K562 (cell line): Measurements from ENCODE around the gene HSPA1B. TPM values are rescaled to one million over a fixed set of nuclear protein-coding genes. Genes with fewer than 3 reads are reported as not detected.

Source experiments
- C11orf30 ChIP-seq: fragments of 450-650 bp; IDR thresholded peaks from 2 replicates; pipeline ENCODE4 v1.6.1; 2016; ENCODE audit warnings: low read depth, mild to moderate bottlenecking
- CAMTA2 ChIP-seq: fragments of 250-450 bp; sonication (Bioruptor Pico); conservative IDR thresholded peaks from 2 replicates; pipeline ENCODE4 v1.5.1; 2022
- CREB1 ChIP-seq, 2 experiments: sonication (generic) in 1 of 2; formaldehyde crosslinking in 1 of 2; IDR thresholded peaks; 2 replicates each; pipeline versions ENCODE4 v1.6.1 to v1.8.0; 2012 to 2022; ENCODE audit warnings: inconsistent platforms in 1 of 2, mild to moderate bottlenecking in 1 of 2, missing genetic modification reagents in 1 of 2, moderate library complexity in 1 of 2
- ELF2 ChIP-seq: fragments of 250-450 bp; sonication (Bioruptor Pico); IDR thresholded peaks from 2 replicates; pipeline ENCODE4 v1.5.0; 2021; ENCODE audit warnings: mild to moderate bottlenecking
- HDGF ChIP-seq: fragments of 450-650 bp; IDR thresholded peaks from 2 replicates; pipeline ENCODE4 v1.6.1; 2016
- LEF1 ChIP-seq: fragments of 450-650 bp; IDR thresholded peaks from 2 replicates; pipeline ENCODE4 v1.6.1; 2016; ENCODE audit warnings: mild to moderate bottlenecking
- MEF2A ChIP-seq: IDR thresholded peaks from 2 replicates; pipeline ENCODE4 v1.6.1; 2011; ENCODE audit warnings: low read depth, mild to moderate bottlenecking, low read length, moderate library complexity; ENCODE audit not compliant: control insufficient read depth
- NRF1 ChIP-seq, 2 experiments: fragments of 450-650 bp; IDR thresholded peaks in 1 of 2; conservative IDR thresholded peaks in 1 of 2; 2 replicates each; pipeline ENCODE4 v1.6.1; 2014; ENCODE audit warnings: mild to moderate bottlenecking in 2 of 2
- RBM34 ChIP-seq: fragments of 200-400 bp; formaldehyde crosslinking; IDR thresholded peaks from 2 replicates; pipeline ENCODE4 v1.6.1; 2018; ENCODE audit warnings: low read length, borderline replicate concordance; ENCODE audit not compliant: insufficient read depth
- SMARCA5 ChIP-seq: fragments of 450-650 bp; IDR thresholded peaks from 2 replicates; pipeline ENCODE4 v1.6.1; 2016
- TARDBP ChIP-seq: fragments of 450-650 bp; IDR thresholded peaks from 2 replicates; pipeline ENCODE4 v1.6.1; 2016
- TSC22D4 ChIP-seq: fragments of 450-650 bp; IDR thresholded peaks from 2 replicates; pipeline ENCODE4 v1.6.1; 2016; ENCODE audit warnings: missing genetic modification characterization, missing biosample characterization, control low read depth
- ZC3H4 ChIP-seq: sonication (generic); formaldehyde crosslinking; IDR thresholded peaks from 2 replicates; pipeline ENCODE4 v1.9.0; 2021; ENCODE audit warnings: missing genetic modification reagents, borderline replicate concordance
- ZFP30 ChIP-seq: fragments of 250-450 bp; sonication (Bioruptor Pico); IDR thresholded peaks from 2 replicates; pipeline ENCODE4 v1.8.0; 2022; ENCODE audit warnings: moderate library complexity, mild to moderate bottlenecking, inconsistent platforms, borderline replicate concordance
- ZFPM2 ChIP-seq: fragments of 250-450 bp; sonication (Bioruptor Pico); IDR thresholded peaks from 2 replicates; pipeline ENCODE4 v1.5.1; 2022; ENCODE audit warnings: mild to moderate bottlenecking
- ZKSCAN1 ChIP-seq: fragments of 150-350 bp; IDR thresholded peaks from 2 replicates; pipeline ENCODE4 v1.6.1; 2016; ENCODE audit warnings: low read depth, low read length
- ZNF696 ChIP-seq: fragments of 250-450 bp; sonication (Bioruptor Pico); conservative IDR thresholded peaks from 2 replicates; pipeline ENCODE4 v1.4.0; 2020; ENCODE audit warnings: mild to moderate bottlenecking, moderate library complexity
- ZNF699 ChIP-seq: fragments of 250-450 bp; sonication (Bioruptor Pico); IDR thresholded peaks from 2 replicates; pipeline ENCODE4 v1.8.0; 2021; ENCODE audit warnings: mild to moderate bottlenecking, moderate library complexity; ENCODE audit not compliant: insufficient replicate concordance
- polyA plus RNA-seq, 8 experiments: library from polyadenylated mRNA; depleted of rRNA in 4 of 8; stranded (reverse) in 5 of 8; unstranded in 3 of 8; fragments of >200 nt; fragmentation: Nextera tagmentation in 2 of 8; fragmentation: Illumina TruSeq in 1 of 8; extraction: Ambion mirVana in 2 of 8; extraction: Trizol in 1 of 8; gene quantifications; 2 replicates each; pipeline versions ENCODE4 v1.2.1 to v1.2.3, GENCODE V29; 2011 to 2014; ENCODE audit warnings: inconsistent platforms in 1 of 8, missing spikeins in 1 of 8
- total RNA-seq, 7 experiments: library from RNA; depleted of rRNA in 6 of 7; stranded (reverse); fragments of >200 nt in 6 of 7; fragmentation: Illumina TruSeq in 2 of 7; extraction: Trizol in 2 of 7; gene quantifications; 2 replicates each; pipeline versions ENCODE4 v1.2.1 to v1.2.3, GENCODE V29; 2011 to 2021; ENCODE audit warnings: low replicate concordance in 1 of 7
- TF ChIP-seq, protein P1 (sequence below): fragments of 450-650 bp; IDR thresholded peaks from 2 replicates; pipeline ENCODE4 v1.6.1; 2016; ENCODE audit warnings: mild to moderate bottlenecking, moderate library complexity

Gene HSPA1B
- total and polyA plus RNA-seq, 9 of the 15 experiments (the other 6 are each of a cell fraction or from before 2014, with no cell fraction given), result 0.27 to 227 (median 51.2) TPM

DNA sequence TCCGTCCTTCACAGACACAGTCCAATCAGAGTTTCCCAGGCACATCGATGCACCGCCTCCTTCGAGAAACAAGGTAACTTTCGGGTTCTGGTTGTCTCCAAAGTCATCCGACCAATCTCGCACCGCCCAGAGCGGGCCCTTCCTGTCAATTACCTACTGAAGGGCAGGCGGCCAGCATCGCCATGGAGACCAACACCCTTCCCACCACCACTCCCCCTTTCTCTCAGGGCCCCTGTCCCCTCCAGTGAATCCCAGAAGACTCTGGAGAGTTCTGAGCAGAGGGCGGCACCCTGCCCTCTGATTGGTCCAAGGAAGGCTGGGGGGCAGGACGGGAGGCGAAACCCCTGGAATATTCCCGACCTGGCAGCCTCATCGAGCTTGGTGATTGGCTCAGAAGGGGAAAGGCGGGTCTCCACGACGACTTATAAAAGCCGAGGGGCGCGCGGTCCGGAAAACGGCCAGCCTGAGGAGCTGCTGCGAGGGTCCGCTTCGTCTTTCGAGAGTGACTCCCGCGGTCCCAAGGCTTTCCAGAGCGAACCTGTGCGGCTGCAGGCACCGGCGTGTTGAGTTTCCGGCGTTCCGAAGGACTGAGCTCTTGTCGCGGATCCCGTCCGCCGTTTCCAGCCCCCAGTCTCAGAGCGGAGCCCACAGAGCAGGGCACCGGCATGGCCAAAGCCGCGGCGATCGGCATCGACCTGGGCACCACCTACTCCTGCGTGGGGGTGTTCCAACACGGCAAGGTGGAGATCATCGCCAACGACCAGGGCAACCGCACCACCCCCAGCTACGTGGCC, at the start of gene HSPA1B (continued):
- TF ChIP-seq, protein P1, sequence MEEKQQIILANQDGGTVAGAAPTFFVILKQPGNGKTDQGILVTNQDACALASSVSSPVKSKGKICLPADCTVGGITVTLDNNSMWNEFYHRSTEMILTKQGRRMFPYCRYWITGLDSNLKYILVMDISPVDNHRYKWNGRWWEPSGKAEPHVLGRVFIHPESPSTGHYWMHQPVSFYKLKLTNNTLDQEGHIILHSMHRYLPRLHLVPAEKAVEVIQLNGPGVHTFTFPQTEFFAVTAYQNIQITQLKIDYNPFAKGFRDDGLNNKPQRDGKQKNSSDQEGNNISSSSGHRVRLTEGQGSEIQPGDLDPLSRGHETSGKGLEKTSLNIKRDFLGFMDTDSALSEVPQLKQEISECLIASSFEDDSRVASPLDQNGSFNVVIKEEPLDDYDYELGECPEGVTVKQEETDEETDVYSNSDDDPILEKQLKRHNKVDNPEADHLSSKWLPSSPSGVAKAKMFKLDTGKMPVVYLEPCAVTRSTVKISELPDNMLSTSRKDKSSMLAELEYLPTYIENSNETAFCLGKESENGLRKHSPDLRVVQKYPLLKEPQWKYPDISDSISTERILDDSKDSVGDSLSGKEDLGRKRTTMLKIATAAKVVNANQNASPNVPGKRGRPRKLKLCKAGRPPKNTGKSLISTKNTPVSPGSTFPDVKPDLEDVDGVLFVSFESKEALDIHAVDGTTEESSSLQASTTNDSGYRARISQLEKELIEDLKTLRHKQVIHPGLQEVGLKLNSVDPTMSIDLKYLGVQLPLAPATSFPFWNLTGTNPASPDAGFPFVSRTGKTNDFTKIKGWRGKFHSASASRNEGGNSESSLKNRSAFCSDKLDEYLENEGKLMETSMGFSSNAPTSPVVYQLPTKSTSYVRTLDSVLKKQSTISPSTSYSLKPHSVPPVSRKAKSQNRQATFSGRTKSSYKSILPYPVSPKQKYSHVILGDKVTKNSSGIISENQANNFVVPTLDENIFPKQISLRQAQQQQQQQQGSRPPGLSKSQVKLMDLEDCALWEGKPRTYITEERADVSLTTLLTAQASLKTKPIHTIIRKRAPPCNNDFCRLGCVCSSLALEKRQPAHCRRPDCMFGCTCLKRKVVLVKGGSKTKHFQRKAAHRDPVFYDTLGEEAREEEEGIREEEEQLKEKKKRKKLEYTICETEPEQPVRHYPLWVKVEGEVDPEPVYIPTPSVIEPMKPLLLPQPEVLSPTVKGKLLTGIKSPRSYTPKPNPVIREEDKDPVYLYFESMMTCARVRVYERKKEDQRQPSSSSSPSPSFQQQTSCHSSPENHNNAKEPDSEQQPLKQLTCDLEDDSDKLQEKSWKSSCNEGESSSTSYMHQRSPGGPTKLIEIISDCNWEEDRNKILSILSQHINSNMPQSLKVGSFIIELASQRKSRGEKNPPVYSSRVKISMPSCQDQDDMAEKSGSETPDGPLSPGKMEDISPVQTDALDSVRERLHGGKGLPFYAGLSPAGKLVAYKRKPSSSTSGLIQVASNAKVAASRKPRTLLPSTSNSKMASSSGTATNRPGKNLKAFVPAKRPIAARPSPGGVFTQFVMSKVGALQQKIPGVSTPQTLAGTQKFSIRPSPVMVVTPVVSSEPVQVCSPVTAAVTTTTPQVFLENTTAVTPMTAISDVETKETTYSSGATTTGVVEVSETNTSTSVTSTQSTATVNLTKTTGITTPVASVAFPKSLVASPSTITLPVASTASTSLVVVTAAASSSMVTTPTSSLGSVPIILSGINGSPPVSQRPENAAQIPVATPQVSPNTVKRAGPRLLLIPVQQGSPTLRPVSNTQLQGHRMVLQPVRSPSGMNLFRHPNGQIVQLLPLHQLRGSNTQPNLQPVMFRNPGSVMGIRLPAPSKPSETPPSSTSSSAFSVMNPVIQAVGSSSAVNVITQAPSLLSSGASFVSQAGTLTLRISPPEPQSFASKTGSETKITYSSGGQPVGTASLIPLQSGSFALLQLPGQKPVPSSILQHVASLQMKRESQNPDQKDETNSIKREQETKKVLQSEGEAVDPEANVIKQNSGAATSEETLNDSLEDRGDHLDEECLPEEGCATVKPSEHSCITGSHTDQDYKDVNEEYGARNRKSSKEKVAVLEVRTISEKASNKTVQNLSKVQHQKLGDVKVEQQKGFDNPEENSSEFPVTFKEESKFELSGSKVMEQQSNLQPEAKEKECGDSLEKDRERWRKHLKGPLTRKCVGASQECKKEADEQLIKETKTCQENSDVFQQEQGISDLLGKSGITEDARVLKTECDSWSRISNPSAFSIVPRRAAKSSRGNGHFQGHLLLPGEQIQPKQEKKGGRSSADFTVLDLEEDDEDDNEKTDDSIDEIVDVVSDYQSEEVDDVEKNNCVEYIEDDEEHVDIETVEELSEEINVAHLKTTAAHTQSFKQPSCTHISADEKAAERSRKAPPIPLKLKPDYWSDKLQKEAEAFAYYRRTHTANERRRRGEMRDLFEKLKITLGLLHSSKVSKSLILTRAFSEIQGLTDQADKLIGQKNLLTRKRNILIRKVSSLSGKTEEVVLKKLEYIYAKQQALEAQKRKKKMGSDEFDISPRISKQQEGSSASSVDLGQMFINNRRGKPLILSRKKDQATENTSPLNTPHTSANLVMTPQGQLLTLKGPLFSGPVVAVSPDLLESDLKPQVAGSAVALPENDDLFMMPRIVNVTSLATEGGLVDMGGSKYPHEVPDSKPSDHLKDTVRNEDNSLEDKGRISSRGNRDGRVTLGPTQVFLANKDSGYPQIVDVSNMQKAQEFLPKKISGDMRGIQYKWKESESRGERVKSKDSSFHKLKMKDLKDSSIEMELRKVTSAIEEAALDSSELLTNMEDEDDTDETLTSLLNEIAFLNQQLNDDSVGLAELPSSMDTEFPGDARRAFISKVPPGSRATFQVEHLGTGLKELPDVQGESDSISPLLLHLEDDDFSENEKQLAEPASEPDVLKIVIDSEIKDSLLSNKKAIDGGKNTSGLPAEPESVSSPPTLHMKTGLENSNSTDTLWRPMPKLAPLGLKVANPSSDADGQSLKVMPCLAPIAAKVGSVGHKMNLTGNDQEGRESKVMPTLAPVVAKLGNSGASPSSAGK, result no peak
- no peak for TF ChIP-seq ZFP30
- no peak for TF ChIP-seq TSC22D4
- TF ChIP-seq MEF2A, result no peak
- TF ChIP-seq ZFPM2 (CRISPR knock-in tag), result peak; percentile 95; the same call in 1 of the 2 replicates
- no peak for TF ChIP-seq RBM34
- TF ChIP-seq C11orf30, result no peak
- TF ChIP-seq LEF1, result no peak
- TF ChIP-seq ZNF699 (CRISPR knock-in tag), result no peak
- peak; percentile 63 for TF ChIP-seq CREB1 (IDR thresholded peaks at IDR 0.05)
- TF ChIP-seq CREB1 (CRISPR knock-in tag; IDR thresholded peaks at IDR 0.05), result peak; percentile 58; the same call in 1 of the 2 replicates
- TF ChIP-seq SMARCA5, result no peak
- peak; percentile 73; the same call in 1 of the 2 replicates for TF ChIP-seq ELF2
- TF ChIP-seq ZC3H4 (CRISPR knock-in tag), result no peak
- TF ChIP-seq ZNF696, result 0 out of 2 replicates have a peak, but pooled peaks have one; percentile 26
- no peak for TF ChIP-seq TARDBP
- peak; percentile 88 to 90 for TF ChIP-seq NRF1 (conservative IDR thresholded peaks at IDR 0.05 in 1 of 2, IDR thresholded peaks at IDR 0.05 in 1 of 2)
- TF ChIP-seq CAMTA2 (CRISPR knock-in tag), result peak; percentile 33; the same call in 1 of the 2 replicates
- TF ChIP-seq HDGF, result no peak
- TF ChIP-seq ZKSCAN1, result peak; percentile 71
